ENCODE results near the gene LAPTM5. TPM values are rescaled to one million over a fixed set of nuclear protein-coding genes. Genes with fewer than 3 reads are reported as not detected.

The LAPTM5 gene
- total RNA-seq, 1 donor from 2014 or later: 0.56 TPM

GRCh38 chr1:30700528-30701257 is 56.9 kb downstream of the LAPTM5 start:
- TF ChIP-seq CTCF (IDR thresholded peaks at IDR 0.05; ENCODE audit: partially characterized antibody, unreplicated experiment): no peak
- Mint-ChIP-seq H3K9me3 (ENCODE audit: unreplicated experiment) (peaks cover 2% of the 10 kb centered on the region), H3K4me3 (ENCODE audit: unreplicated experiment) (no peak overlapping the region), H3K27ac (ENCODE audit: unreplicated experiment) (no peak overlapping the region), H3K27me3 (ENCODE audit: unreplicated experiment) (no peaks in the 10 kb centered on the region), H3K4me1 (ENCODE audit: low read depth, unreplicated experiment) (peaks cover 7% of the 10 kb centered on the region), H3K36me3 (ENCODE audit: unreplicated experiment) (no peaks in the 10 kb centered on the region)
- no peak for DNase-seq

- Mint-ChIP-seq H3K27ac (ENCODE audit: unreplicated experiment) (no peak overlapping the region), H3K36me3 (ENCODE audit: unreplicated experiment) (no peaks in the 10 kb centered on the region), H3K4me3 (ENCODE audit: unreplicated experiment) (no peak overlapping the region), H3K27me3 (ENCODE audit: unreplicated experiment) (no peaks in the 10 kb centered on the region), H3K4me1 (ENCODE audit: low read depth, unreplicated experiment) (peaks cover 7% of the 10 kb centered on the region), H3K9me3 (ENCODE audit: unreplicated experiment) (peaks cover 2% of the 10 kb centered on the region)
- TF ChIP-seq CTCF (IDR thresholded peaks at IDR 0.05; ENCODE audit: partially characterized antibody, unreplicated experiment): no peak
- DNase-seq: no peak
Measured at GRCh38 chr1:30699762-30700161, 57.8 kb downstream of the LAPTM5 start.

- Mint-ChIP-seq H3K27me3 (ENCODE audit: unreplicated experiment) (no peaks in the 10 kb centered on the region), H3K4me3 (ENCODE audit: unreplicated experiment) (no peak overlapping the region), H3K27ac (ENCODE audit: unreplicated experiment) (no peak overlapping the region), H3K4me1 (ENCODE audit: low read depth, unreplicated experiment) (peaks cover 7% of the 10 kb centered on the region), H3K36me3 (ENCODE audit: unreplicated experiment) (no peaks in the 10 kb centered on the region), H3K9me3 (ENCODE audit: unreplicated experiment) (no peaks in the 10 kb centered on the region)
- peak; percentile 39 for DNase-seq
- TF ChIP-seq CTCF (IDR thresholded peaks at IDR 0.05; ENCODE audit: partially characterized antibody, unreplicated experiment): no peak
Measured at GRCh38 chr1:30698401-30698981, 59.1 kb downstream of the LAPTM5 start.

- DNase-seq: peak; percentile 15
- H3K9me3 Mint-ChIP-seq (ENCODE audit: unreplicated experiment): no peaks in the 10 kb centered on the region
Measured at GRCh38 chr1:30697571-30698376, 59.8 kb downstream of the LAPTM5 start.

More at GRCh38 chr1:30697571-30698376, 59.8 kb downstream of the LAPTM5 start:
- no peak for TF ChIP-seq CTCF (IDR thresholded peaks at IDR 0.05; ENCODE audit: partially characterized antibody, unreplicated experiment)
- Mint-ChIP-seq H3K27ac (ENCODE audit: unreplicated experiment) (no peak overlapping the region), H3K4me1 (ENCODE audit: low read depth, unreplicated experiment) (peaks cover 7% of the 10 kb centered on the region), H3K36me3 (ENCODE audit: unreplicated experiment) (no peaks in the 10 kb centered on the region), H3K27me3 (ENCODE audit: unreplicated experiment) (no peaks in the 10 kb centered on the region), H3K4me3 (ENCODE audit: unreplicated experiment) (no peak overlapping the region)
